ENCODE measurements around the gene PRKCD. TPM values are rescaled to one million over a fixed set of nuclear protein-coding genes. Genes with fewer than 3 reads are reported as not detected.

Gene PRKCD
- total and polyA plus RNA-seq, 9 of the 15 experiments (the other 6 are each of a cell fraction or from before 2014, with no cell fraction given), result 2.5 to 19.5 (median 6.1) TPM

- no TSS peak for BruUV-seq (replicated peaks)
- in situ Hi-C loops (cut with MboI), result no loop called here
- intact Hi-C loops (cut with micrococcal nuclease), result no loop called here
These were observed 7.7 kb upstream of the PRKCD start for GRCh38 chr3:53153264-53153823.

GRCh38 chr3:53153980-53154379 lies 7.0 kb upstream of the PRKCD start:
- Histone ChIP-seq H3K9me3 (replicated peaks; ENCODE audit: control insufficient read depth, insufficient read depth, low read depth, low read length) (no peaks in the 10 kb centered on the region), H3K79me2 (ENCODE audit: control insufficient read depth, insufficient read depth, low read length) (no peaks in the 10 kb centered on the region), H3K9ac (ENCODE audit: insufficient read depth in 1 of 2, low read depth in 2 of 2, low read length in 2 of 2) (peak overlapping the region in 1 of 2 experiments; percentile 40; a peak in 1 of 4 replicates), H3K9me1 (ENCODE audit: control insufficient read depth, insufficient read depth, low read length) (no peaks in the 10 kb centered on the region), H2AFZ (ENCODE audit: low read depth, low read length) (no peak overlapping the region), H3K36me3 (ENCODE audit: control insufficient read depth, insufficient read depth, low read length) (no peaks in the 10 kb centered on the region), H4K20me1 (replicated peaks; ENCODE audit: control insufficient read depth, insufficient read depth, low read length) (no peaks in the 10 kb centered on the region; the same call in 1 of the 2 replicates), H3K4me1 (replicated peaks in 1 of 2; ENCODE audit: control insufficient read depth in 2 of 2, insufficient read depth in 2 of 2, low read length in 2 of 2) (peaks cover 0 to 15% of the 10 kb centered on the region in 2 experiments; a peak in 3 of 5 replicates), H3K4me3 (no peak overlapping the region), H3K4me2 (ENCODE audit: insufficient read depth, low read length) (no peak overlapping the region), H3K27ac (ENCODE audit: extremely low read depth, low read depth, low read length) (no peak overlapping the region), H3K27me3 (ENCODE audit: control insufficient read depth in 2 of 2, insufficient read depth in 2 of 2, low read length in 2 of 2) (peaks cover 0 to 12% of the 10 kb centered on the region in 2 experiments; a peak in 1 of 5 replicates)
- ChIA-PET CTCF (ENCODE audit: low intra/inter-chr PET ratio) (no interaction called here), POLR2A (interaction anchor here (1.5 kb wide), 1 partner anchor 10 kb away, joined by 5 read pairs; no protein-coding TSS in a partner anchor)
- BruUV-seq (replicated peaks), result no TSS peak
- intact Hi-C loops (cut with micrococcal nuclease), result no loop called here
- no peak for ATAC-seq
- TF ChIP-seq PCBP1 (IDR thresholded peaks at IDR 0.05; ENCODE audit: low read depth, low read length, poor library complexity, severe bottlenecking) (no peak), PRPF4 (IDR thresholded peaks at IDR 0.05; ENCODE audit: insufficient read depth, low read depth, low read length, poor library complexity, severe bottlenecking) (no peak), NR1H2 (CRISPR knock-in tag; IDR thresholded peaks at IDR 0.05) (no peak), NRF1 (conservative IDR thresholded peaks at IDR 0.05 in 1 of 2, IDR thresholded peaks at IDR 0.05 in 1 of 2) (peak in 1 of 2 experiments; percentile 31; a peak in 2 of 4 replicates), NCOA4 (IDR thresholded peaks at IDR 0.05; ENCODE audit: partially characterized antibody) (no peak), GABPB1 (CRISPR knock-in tag; IDR thresholded peaks at IDR 0.05) (no peak), ZNF655 (CRISPR knock-in tag; IDR thresholded peaks at IDR 0.05) (no peak), ELK1 (CRISPR knock-in tag; IDR thresholded peaks at IDR 0.05) (no peak)
- 6% methylated on average over 3 of the region's 6 CpGs for WGBS (ENCODE audit: insufficient coverage, low coverage, missing lambda C conversion rate)
- peak in 1 of 4 experiments; percentile 8 for DNase-seq (ENCODE audit: extremely low read depth in 1 of 4, low spot score in 3 of 4)
- in situ Hi-C loops (cut with MboI), result no loop called here
- FAIRE-seq, result no peak

More at GRCh38 chr3:53153264-53153823, 7.7 kb upstream of the PRKCD start:
- H3K4me1 ChIP-seq (replicated peaks in 1 of 2; ENCODE audit: control insufficient read depth in 2 of 2, insufficient read depth in 2 of 2, low read length in 2 of 2), result peaks cover 0 to 15% of the 10 kb centered on the region in 2 experiments; a peak in 3 of 5 replicates
- no peak for ATAC-seq
- no peak overlapping the region for H3K4me3 ChIP-seq
- no peak overlapping the region for H3K9ac ChIP-seq (ENCODE audit: insufficient read depth in 1 of 2, low read depth in 2 of 2, low read length in 2 of 2)
- DNase-seq (ENCODE audit: extremely low read depth in 1 of 4, low spot score in 3 of 4), result no peak
- POLR2A ChIA-PET, result interaction anchor here (1.5 kb wide), 1 partner anchor 10 kb away, joined by 5 read pairs; no protein-coding TSS in a partner anchor
- H3K79me2 ChIP-seq (ENCODE audit: control insufficient read depth, insufficient read depth, low read length), result no peaks in the 10 kb centered on the region
- TF ChIP-seq ZNF408 (CRISPR knock-in tag; IDR thresholded peaks at IDR 0.05; ENCODE audit: low read depth), result no peak
- no peak for TF ChIP-seq CXXC5 (CRISPR knock-in tag; IDR thresholded peaks at IDR 0.05)
- peak; percentile 42; the same call in 1 of the 2 replicates for TF ChIP-seq BCOR (IDR thresholded peaks at IDR 0.05)
- TF ChIP-seq NFATC3 (IDR thresholded peaks at IDR 0.05), result no peak
- peak; percentile 94 for TF ChIP-seq ZFP36 (IDR thresholded peaks at IDR 0.05; ENCODE audit: low read depth, low read length, partially characterized antibody)
- no peak for TF ChIP-seq ZNF41 (CRISPR knock-in tag; conservative IDR thresholded peaks at IDR 0.05)
- H3K9me1 ChIP-seq (ENCODE audit: control insufficient read depth, insufficient read depth, low read length), result no peaks in the 10 kb centered on the region
- no peak overlapping the region for H3K27ac ChIP-seq (ENCODE audit: extremely low read depth, low read depth, low read length)
- FAIRE-seq, result no peak
- no peaks in the 10 kb centered on the region for H3K36me3 ChIP-seq (ENCODE audit: control insufficient read depth, insufficient read depth, low read length)
- CTCF ChIA-PET (ENCODE audit: low intra/inter-chr PET ratio), result no interaction called here
- no peak overlapping the region for H2AFZ ChIP-seq (ENCODE audit: low read depth, low read length)
- H4K20me1 ChIP-seq (replicated peaks; ENCODE audit: control insufficient read depth, insufficient read depth, low read length), result no peaks in the 10 kb centered on the region; the same call in 1 of the 2 replicates
- WGBS (ENCODE audit: insufficient coverage, low coverage, missing lambda C conversion rate), result 17% methylated on average over 3 of the region's 3 CpGs
- no peaks in the 10 kb centered on the region for H3K9me3 ChIP-seq (replicated peaks; ENCODE audit: control insufficient read depth, insufficient read depth, low read depth, low read length)
- H3K27me3 ChIP-seq (ENCODE audit: control insufficient read depth in 2 of 2, insufficient read depth in 2 of 2, low read length in 2 of 2), result peaks cover 0 to 12% of the 10 kb centered on the region in 2 experiments; a peak in 1 of 5 replicates
- no peak overlapping the region for H3K4me2 ChIP-seq (ENCODE audit: insufficient read depth, low read length)
